Measurements from ENCODE around the gene TMEM39B.

DNA sequence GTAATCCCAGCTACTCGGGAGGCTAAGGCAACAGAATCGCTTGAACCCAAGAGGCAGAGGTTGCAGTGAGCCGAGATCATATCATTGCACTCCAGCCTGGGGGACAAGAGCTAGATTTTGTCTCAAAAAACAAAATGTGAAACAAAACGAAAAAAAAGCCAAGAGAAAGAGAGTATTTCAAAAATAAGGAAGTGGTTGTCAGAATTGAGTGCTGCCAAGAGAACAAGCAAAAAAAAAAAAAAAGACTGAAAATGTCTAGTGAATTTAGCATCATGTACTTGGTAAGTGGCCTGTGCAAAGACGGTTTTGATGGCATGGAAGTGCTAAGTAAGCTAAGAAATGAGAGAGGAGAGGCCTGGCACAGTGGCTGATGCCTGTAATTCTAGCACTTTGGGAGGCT is 49.4 kb downstream of the TMEM39B start:
- TF ChIP-seq, protein P1, sequence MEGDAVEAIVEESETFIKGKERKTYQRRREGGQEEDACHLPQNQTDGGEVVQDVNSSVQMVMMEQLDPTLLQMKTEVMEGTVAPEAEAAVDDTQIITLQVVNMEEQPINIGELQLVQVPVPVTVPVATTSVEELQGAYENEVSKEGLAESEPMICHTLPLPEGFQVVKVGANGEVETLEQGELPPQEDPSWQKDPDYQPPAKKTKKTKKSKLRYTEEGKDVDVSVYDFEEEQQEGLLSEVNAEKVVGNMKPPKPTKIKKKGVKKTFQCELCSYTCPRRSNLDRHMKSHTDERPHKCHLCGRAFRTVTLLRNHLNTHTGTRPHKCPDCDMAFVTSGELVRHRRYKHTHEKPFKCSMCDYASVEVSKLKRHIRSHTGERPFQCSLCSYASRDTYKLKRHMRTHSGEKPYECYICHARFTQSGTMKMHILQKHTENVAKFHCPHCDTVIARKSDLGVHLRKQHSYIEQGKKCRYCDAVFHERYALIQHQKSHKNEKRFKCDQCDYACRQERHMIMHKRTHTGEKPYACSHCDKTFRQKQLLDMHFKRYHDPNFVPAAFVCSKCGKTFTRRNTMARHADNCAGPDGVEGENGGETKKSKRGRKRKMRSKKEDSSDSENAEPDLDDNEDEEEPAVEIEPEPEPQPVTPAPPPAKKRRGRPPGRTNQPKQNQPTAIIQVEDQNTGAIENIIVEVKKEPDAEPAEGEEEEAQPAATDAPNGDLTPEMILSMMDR (IDR thresholded peaks at IDR 0.05; ENCODE audit: insufficient read depth, low read depth, low read length), result no peak
- no peak for TF ChIP-seq EZH2 (IDR thresholded peaks at IDR 0.05; ENCODE audit: insufficient read depth, low read length)
